Measurements from ENCODE around the gene SMOC2. TPM values are rescaled to one million over a fixed set of nuclear protein-coding genes. Genes with fewer than 3 reads are reported as not detected.

Gene SMOC2
- total RNA-seq, 1 donor from 2014 or later, result 12.6 TPM

DNA sequence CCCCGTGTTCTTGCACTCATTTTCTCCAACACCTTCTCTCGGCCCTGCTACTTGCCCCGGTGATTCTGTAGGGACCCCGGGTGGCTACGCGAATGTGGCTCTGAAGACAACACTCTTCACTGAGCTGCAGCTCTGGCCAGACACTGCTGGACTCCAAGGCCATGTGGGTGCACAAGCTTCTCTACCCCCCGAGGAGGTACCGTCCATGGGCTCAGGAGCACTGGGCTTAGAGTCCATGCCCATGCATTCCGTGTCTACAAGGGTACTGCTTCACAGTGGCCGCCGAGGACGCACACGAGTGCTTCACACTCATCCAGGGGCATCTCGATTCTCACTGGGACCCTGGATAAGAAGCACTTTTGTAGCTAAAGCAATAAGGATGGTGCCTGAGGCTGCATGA lies 59.5 kb downstream of the SMOC2 start:
- H3K27ac ChIP-seq, result no peak overlapping the region
- H3K4me3 ChIP-seq, result no peak overlapping the region
- peaks cover 6% of the 10 kb centered on the region for H3K27me3 ChIP-seq (ENCODE audit: low read depth)
- no peaks in the 10 kb centered on the region for H3K36me3 ChIP-seq
- DNase-seq, result no peak
- H3K4me1 ChIP-seq, result peaks cover 8% of the 10 kb centered on the region
- TF ChIP-seq, protein P1, sequence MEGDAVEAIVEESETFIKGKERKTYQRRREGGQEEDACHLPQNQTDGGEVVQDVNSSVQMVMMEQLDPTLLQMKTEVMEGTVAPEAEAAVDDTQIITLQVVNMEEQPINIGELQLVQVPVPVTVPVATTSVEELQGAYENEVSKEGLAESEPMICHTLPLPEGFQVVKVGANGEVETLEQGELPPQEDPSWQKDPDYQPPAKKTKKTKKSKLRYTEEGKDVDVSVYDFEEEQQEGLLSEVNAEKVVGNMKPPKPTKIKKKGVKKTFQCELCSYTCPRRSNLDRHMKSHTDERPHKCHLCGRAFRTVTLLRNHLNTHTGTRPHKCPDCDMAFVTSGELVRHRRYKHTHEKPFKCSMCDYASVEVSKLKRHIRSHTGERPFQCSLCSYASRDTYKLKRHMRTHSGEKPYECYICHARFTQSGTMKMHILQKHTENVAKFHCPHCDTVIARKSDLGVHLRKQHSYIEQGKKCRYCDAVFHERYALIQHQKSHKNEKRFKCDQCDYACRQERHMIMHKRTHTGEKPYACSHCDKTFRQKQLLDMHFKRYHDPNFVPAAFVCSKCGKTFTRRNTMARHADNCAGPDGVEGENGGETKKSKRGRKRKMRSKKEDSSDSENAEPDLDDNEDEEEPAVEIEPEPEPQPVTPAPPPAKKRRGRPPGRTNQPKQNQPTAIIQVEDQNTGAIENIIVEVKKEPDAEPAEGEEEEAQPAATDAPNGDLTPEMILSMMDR (IDR thresholded peaks at IDR 0.05), result no peak
- ATAC-seq, result no peak
- intact Hi-C loops (cut with DNase I), result no loop called here
- no peaks in the 10 kb centered on the region for H3K9me3 ChIP-seq

GRCh38 chr6:168501561-168501960 lies 60.6 kb downstream of the SMOC2 start:
- TF ChIP-seq, protein P1 (IDR thresholded peaks at IDR 0.05), result no peak
- Histone ChIP-seq H3K4me1 (peaks cover 5% of the 10 kb centered on the region), H3K27me3 (ENCODE audit: low read depth) (peaks cover 6% of the 10 kb centered on the region), H3K4me3 (no peak overlapping the region), H3K9me3 (no peaks in the 10 kb centered on the region), H3K27ac (no peak overlapping the region), H3K36me3 (no peaks in the 10 kb centered on the region)
- no peak for ATAC-seq
- intact Hi-C loops (cut with DNase I), result no loop called here
- DNase-seq, result no peak

DNA sequence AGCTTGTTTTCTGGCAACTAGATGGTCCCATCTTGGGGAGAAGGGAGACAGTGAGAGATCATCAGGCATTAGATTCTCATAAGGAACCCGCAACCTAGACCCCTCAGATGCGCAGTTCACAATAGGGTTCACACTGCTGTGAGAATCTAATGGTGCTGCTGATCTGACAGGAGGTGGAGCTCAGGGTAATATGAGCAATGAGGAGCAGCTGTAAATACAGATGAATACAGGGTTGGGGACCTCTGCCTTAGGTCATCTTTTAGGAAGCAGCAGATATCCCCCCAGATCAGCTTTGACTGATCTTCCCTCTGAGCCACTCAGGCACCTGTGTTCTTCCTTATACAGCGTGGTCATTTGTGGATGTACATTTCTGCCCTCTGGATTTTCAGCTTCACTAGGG lies 63.4 kb downstream of the SMOC2 start:
- no peaks in the 10 kb centered on the region for H3K36me3 ChIP-seq
- H3K9me3 ChIP-seq, result no peaks in the 10 kb centered on the region
- TF ChIP-seq, protein P1 (IDR thresholded peaks at IDR 0.05), result no peak
- no peak overlapping the region for H3K27ac ChIP-seq
- no peak overlapping the region for H3K4me3 ChIP-seq
- no peaks in the 10 kb centered on the region for H3K27me3 ChIP-seq (ENCODE audit: low read depth)
- no peak for ATAC-seq
- H3K4me1 ChIP-seq, result no peaks in the 10 kb centered on the region
- intact Hi-C loops (cut with DNase I), result no loop called here
- DNase-seq, result no peak

DNA sequence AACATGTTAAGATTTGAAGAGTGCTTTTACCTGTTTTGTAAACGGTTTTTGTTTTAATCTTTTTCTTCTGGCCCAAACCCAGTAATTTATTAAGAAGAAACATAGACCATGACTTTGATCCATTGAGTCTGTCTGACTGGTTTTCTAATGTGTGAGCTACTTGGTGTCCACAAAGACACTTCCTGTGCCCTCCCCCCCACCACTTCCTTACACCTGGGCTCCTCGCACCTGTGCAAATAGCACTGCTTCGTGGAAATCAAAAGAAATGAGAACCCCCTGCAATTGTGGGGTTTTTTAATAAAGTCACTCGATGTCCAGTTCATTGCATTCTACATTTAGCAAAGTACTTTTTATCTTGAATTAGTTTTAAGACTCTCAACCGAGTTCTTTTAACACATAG lies 65.5 kb downstream of the SMOC2 start:
- no peak for ATAC-seq
- no peaks in the 10 kb centered on the region for H3K9me3 ChIP-seq
- H3K4me3 ChIP-seq, result no peak overlapping the region
- H3K27me3 ChIP-seq (ENCODE audit: low read depth), result no peaks in the 10 kb centered on the region
- H3K4me1 ChIP-seq, result no peaks in the 10 kb centered on the region
- no peaks in the 10 kb centered on the region for H3K36me3 ChIP-seq
- intact Hi-C loops (cut with DNase I), result no loop called here
- DNase-seq, result no peak
- no peak overlapping the region for H3K27ac ChIP-seq
- TF ChIP-seq, protein P1 (IDR thresholded peaks at IDR 0.05), result no peak

DNA sequence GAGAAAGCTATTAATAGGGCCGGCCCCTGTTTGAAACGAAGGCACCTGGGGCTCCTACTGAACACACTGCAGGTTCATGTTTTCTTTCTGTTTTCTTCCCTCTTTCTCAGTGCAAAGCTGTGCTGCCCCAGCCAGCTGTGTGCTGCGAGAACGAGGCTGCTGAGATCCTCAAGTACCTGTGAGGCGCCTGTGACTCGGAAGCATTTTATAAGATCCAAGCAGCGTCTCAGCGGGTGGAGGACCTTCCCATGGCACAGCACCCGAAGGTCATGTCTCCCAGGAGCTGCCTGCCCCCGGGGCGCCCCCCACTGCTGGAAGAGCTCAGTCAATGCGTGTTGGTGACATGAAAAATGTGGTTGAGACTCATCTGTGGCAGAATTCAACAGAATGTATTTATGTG lies 66.3 kb downstream of the SMOC2 start:
- Histone ChIP-seq H3K27ac (no peak overlapping the region), H3K27me3 (ENCODE audit: low read depth) (no peaks in the 10 kb centered on the region), H3K9me3 (no peaks in the 10 kb centered on the region), H3K4me1 (no peaks in the 10 kb centered on the region), H3K36me3 (no peaks in the 10 kb centered on the region), H3K4me3 (no peak overlapping the region)
- intact Hi-C loops (cut with DNase I), result no loop called here
- TF ChIP-seq, protein P1 (IDR thresholded peaks at IDR 0.05), result no peak
- ATAC-seq (peak in 1 of 2 donors; percentile 18), DNase-seq (no peak)

DNA sequence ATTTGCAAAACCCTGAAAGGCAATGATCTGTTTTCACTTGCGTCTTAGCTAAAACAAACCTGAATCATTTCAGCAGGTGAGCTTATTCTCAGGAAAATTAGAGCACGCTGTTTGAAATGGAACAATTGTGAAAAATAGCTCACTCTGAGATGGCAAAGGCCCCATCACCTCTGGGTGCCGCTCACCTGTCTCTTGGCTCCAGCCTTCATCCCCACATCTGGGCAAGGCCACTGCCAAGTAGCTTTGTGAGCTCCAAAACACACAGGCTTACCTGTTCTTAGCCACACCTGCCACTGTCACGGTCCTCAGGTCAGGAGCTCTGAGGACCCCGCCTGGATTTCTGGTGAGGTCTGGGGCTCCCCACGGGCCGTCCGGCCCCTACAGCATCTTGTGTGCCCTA lies 66.7 kb downstream of the SMOC2 start:
- H3K36me3 ChIP-seq, result no peaks in the 10 kb centered on the region
- DNase-seq, result no peak
- no peaks in the 10 kb centered on the region for H3K9me3 ChIP-seq
- no peak overlapping the region for H3K4me3 ChIP-seq
- intact Hi-C loops (cut with DNase I), result no loop called here
- no peaks in the 10 kb centered on the region for H3K4me1 ChIP-seq
- no peaks in the 10 kb centered on the region for H3K27me3 ChIP-seq (ENCODE audit: low read depth)
- ATAC-seq, result no peak
- TF ChIP-seq, protein P1 (IDR thresholded peaks at IDR 0.05), result no peak
- no peak overlapping the region for H3K27ac ChIP-seq

Measured in lower lobe of right lung (tissue), 2 donors.